H1 (cell line): Measurements from ENCODE around the gene LDLRAD3. TPM values are rescaled to one million over a fixed set of nuclear protein-coding genes. Genes with fewer than 3 reads are reported as not detected.

Source experiments
- CTCF ChIA-PET: fragments of 300-600 bp; sonication (Branson Sonifier 250); formaldehyde crosslinking; loops from one replicate; lab custom pipeline; 2021; ENCODE audit not compliant: partially characterized antibody; lab: Charles Lee
- POLR2A ChIA-PET: fragments of 300-600 bp; sonication (Branson Sonifier 250); formaldehyde crosslinking; loops from one replicate; lab custom pipeline; 2021; ENCODE audit warnings: inconsistent platforms; ENCODE audit not compliant: partially characterized antibody; lab: Charles Lee
- DNase-seq, 2 experiments: peaks; one replicate each; pipeline versions ENCODE4 v3.0.0 to v3.0.0-alpha.2; 2010 to 2022; ENCODE audit warnings: low spot score in 2 of 2, low read depth in 1 of 2, mixed read lengths in 1 of 2
- FAIRE-seq: peaks from 2 replicates; lab custom pipeline; 2011; peaks lifted over from hg19 to GRCh38; lab: Jason Lieb, UNC
- H2AFZ ChIP-seq: 2 replicates; pipeline ENCODE4 v1.8.1; 2012; ENCODE audit warnings: low read length, inconsistent platforms
- H2AK5ac ChIP-seq: 2 replicates; pipeline ENCODE4 v1.6.1; 2013; ENCODE audit warnings: low read depth, low read length
- H2BK120ac ChIP-seq: replicated peaks from 2 replicates; pipeline ENCODE3; 2013; ENCODE audit warnings: low read depth, low read length, inconsistent platforms
- H2BK12ac ChIP-seq: 2 replicates; pipeline ENCODE4 v1.6.1; 2013; ENCODE audit warnings: low read depth, low read length
- H2BK15ac ChIP-seq: 2 replicates; pipeline ENCODE4 v1.6.1; 2013; ENCODE audit warnings: low read length
- H2BK20ac ChIP-seq: 2 replicates; pipeline ENCODE4 v1.6.1; 2013; ENCODE audit warnings: low read length
- H2BK5ac ChIP-seq: 2 replicates; pipeline ENCODE4 v1.6.1; 2013; ENCODE audit warnings: low read depth, low read length
- H3K14ac ChIP-seq: 2 replicates; pipeline ENCODE4 v1.6.1; 2013; ENCODE audit warnings: inconsistent platforms; ENCODE audit not compliant: insufficient read length
- H3K18ac ChIP-seq: 2 replicates; pipeline ENCODE4 v1.6.1; 2013; ENCODE audit warnings: low read length; ENCODE audit errors: extremely low read depth
- H3K23ac ChIP-seq: 2 replicates; pipeline ENCODE4 v1.6.1; 2013; ENCODE audit warnings: inconsistent platforms; ENCODE audit not compliant: insufficient read length
- H3K23me2 ChIP-seq: 2 replicates; pipeline ENCODE4 v1.6.1; 2013; ENCODE audit warnings: low read depth, low read length
- H3K27ac ChIP-seq: 2 replicates; pipeline ENCODE4 v1.6.1; 2011; ENCODE audit warnings: low read depth, low read length, inconsistent platforms
- H3K27me3 ChIP-seq, 4 experiments: replicated peaks in 1 of 4; 1 replicate in 1 of 4; 2 replicates in 3 of 4; pipeline versions ENCODE4 v1.6.1 to v1.8.1; 2011 to 2013; ENCODE audit warnings: low read length in 3 of 4, mild to moderate bottlenecking in 3 of 4, inconsistent platforms in 2 of 4, mixed read lengths in 2 of 4, moderate library complexity in 1 of 4; ENCODE audit not compliant: control insufficient read depth in 3 of 4, insufficient read depth in 3 of 4; ENCODE audit errors: extremely low read depth in 1 of 4
- H3K36me3 ChIP-seq, 4 experiments: 2 replicates each; pipeline versions ENCODE4 v1.6.1 to v1.8.1; 2011 to 2013; ENCODE audit warnings: mild to moderate bottlenecking in 4 of 4, low read length in 3 of 4, moderate library complexity in 2 of 4, control low read depth in 1 of 4, inconsistent platforms in 1 of 4; ENCODE audit not compliant: insufficient read depth in 4 of 4, control insufficient read depth in 2 of 4
- H3K4ac ChIP-seq: replicated peaks from 2 replicates; pipeline ENCODE3; 2013; ENCODE audit warnings: low read length, low read depth, mixed read lengths, inconsistent platforms; ENCODE audit not compliant: insufficient read length
- H3K4me1 ChIP-seq, 4 experiments: replicated peaks in 1 of 4; 1 replicate in 1 of 4; 2 replicates in 3 of 4; pipeline versions ENCODE4 v1.6.1 to v1.8.1; 2011 to 2013; ENCODE audit warnings: low read length in 3 of 4, inconsistent platforms in 2 of 4, mixed read lengths in 1 of 4; ENCODE audit not compliant: insufficient read depth in 4 of 4, control insufficient read depth in 3 of 4
- H3K4me2 ChIP-seq, 2 experiments: 2 replicates each; pipeline versions ENCODE4 v1.6.1 to v1.8.1; 2011 to 2013; ENCODE audit warnings: low read depth in 2 of 2, low read length in 2 of 2, control low read depth in 1 of 2, inconsistent platforms in 1 of 2, mild to moderate bottlenecking in 1 of 2; ENCODE audit not compliant: insufficient read depth in 1 of 2
- H3K4me3 ChIP-seq, 4 experiments: fragments of 200-600, 300-600 bp in 1 of 4; sonication (generic), shearing (Covaris generic), sonication (Bioruptor Twin) in 1 of 4; 2 replicates each; pipeline versions ENCODE4 v1.5.1 to v1.8.1; 2011 to 2016; ENCODE audit warnings: low read length in 4 of 4, low read depth in 3 of 4, control low read depth in 2 of 4, inconsistent platforms in 2 of 4, mild to moderate bottlenecking in 2 of 4, mixed read lengths in 1 of 4, moderate library complexity in 1 of 4; ENCODE audit not compliant: insufficient read depth in 2 of 4; ENCODE audit errors: extremely low read depth in 1 of 4
- H3K56ac ChIP-seq: replicated peaks from 2 replicates; pipeline ENCODE3; 2013; ENCODE audit warnings: low read depth, mild to moderate bottlenecking, mixed read lengths, low read length, inconsistent platforms; ENCODE audit not compliant: insufficient read length
- H3K79me1 ChIP-seq: 2 replicates; pipeline ENCODE4 v1.6.1; 2013; ENCODE audit warnings: low read depth, low read length, control low read depth
- H3K79me2 ChIP-seq, 2 experiments: 2 replicates each; pipeline versions ENCODE4 v1.6.1 to v1.8.1; 2012 to 2013; ENCODE audit warnings: low read length in 2 of 2, mild to moderate bottlenecking in 2 of 2, inconsistent platforms in 1 of 2; ENCODE audit not compliant: insufficient read depth in 2 of 2, control insufficient read depth in 1 of 2
- H3K9ac ChIP-seq, 4 experiments: replicated peaks in 1 of 4; 1 replicate in 1 of 4; 2 replicates in 3 of 4; pipeline versions ENCODE4 v1.6.1 to v1.8.1; 2011 to 2013; ENCODE audit warnings: low read depth in 3 of 4, low read length in 3 of 4, control low read depth in 2 of 4, mild to moderate bottlenecking in 2 of 4, moderate library complexity in 2 of 4, inconsistent platforms in 1 of 4; ENCODE audit errors: extremely low read depth in 1 of 4
- H3K9me3 ChIP-seq, 2 experiments: 2 replicates each; pipeline versions ENCODE4 v1.6.1 to v1.8.1; 2012 to 2013; ENCODE audit warnings: mild to moderate bottlenecking in 2 of 2, moderate library complexity in 2 of 2, control low read depth in 1 of 2, inconsistent platforms in 1 of 2, low read depth in 1 of 2, low read length in 1 of 2, mixed read lengths in 1 of 2; ENCODE audit not compliant: insufficient read depth in 2 of 2
- H4K20me1 ChIP-seq, 2 experiments: replicated peaks in 1 of 2; 2 replicates each; pipeline versions ENCODE3 to v1.8.1; 2011 to 2013; ENCODE audit warnings: inconsistent platforms in 2 of 2, low read length in 2 of 2, mild to moderate bottlenecking in 1 of 2; ENCODE audit not compliant: insufficient read depth in 2 of 2, control insufficient read depth in 1 of 2
- H4K5ac ChIP-seq: 2 replicates; pipeline ENCODE4 v1.6.1; 2013; ENCODE audit warnings: low read length, low read depth, mixed read lengths, inconsistent platforms; ENCODE audit not compliant: insufficient read length
- H4K8ac ChIP-seq: 2 replicates; pipeline ENCODE4 v1.8.0; 2013; ENCODE audit warnings: mild to moderate bottlenecking, moderate library complexity, low read length, inconsistent platforms; ENCODE audit not compliant: insufficient read depth; ENCODE audit errors: extremely low read depth
- H4K91ac ChIP-seq: replicated peaks from 2 replicates; pipeline ENCODE3; 2013; ENCODE audit warnings: low read length, mixed read lengths, inconsistent platforms; ENCODE audit not compliant: insufficient read length
- CREB1 ChIP-seq: IDR thresholded peaks from 2 replicates; pipeline ENCODE4 v1.6.1; 2012; ENCODE audit warnings: inconsistent platforms
- EGR1 ChIP-seq: IDR thresholded peaks from 2 replicates; pipeline ENCODE4 v1.6.1; 2011; ENCODE audit warnings: low read depth, low read length, borderline replicate concordance
- JUN ChIP-seq: IDR thresholded peaks from 2 replicates; pipeline ENCODE4 v1.6.1; 2011; ENCODE audit warnings: low read depth, mild to moderate bottlenecking, improper control_type of control experiment, low read length
- NANOG ChIP-seq: IDR thresholded peaks from 2 replicates; pipeline ENCODE4 v1.6.1; 2011; ENCODE audit warnings: low read length, low read depth, mild to moderate bottlenecking, inconsistent platforms; ENCODE audit not compliant: insufficient read depth, poor library complexity, severe bottlenecking
- RNF2 ChIP-seq: fragments of 200-900, 300-1000 bp; sonication (generic); IDR thresholded peaks from 2 replicates; pipeline ENCODE4 v1.7.1; 2016; ENCODE audit warnings: borderline replicate concordance, low read depth, mild to moderate bottlenecking, antibody characterized with exemption, low read length; ENCODE audit not compliant: poor library complexity, severe bottlenecking; ENCODE audit errors: missing control alignments
- SP2 ChIP-seq: IDR thresholded peaks from 2 replicates; pipeline ENCODE4 v1.6.1; 2012; ENCODE audit warnings: mild to moderate bottlenecking, low read length, inconsistent platforms
- SP4 ChIP-seq: IDR thresholded peaks from 2 replicates; pipeline ENCODE4 v1.6.1; 2012; ENCODE audit warnings: low read length, inconsistent platforms
- WGBS, 2 experiments: shearing (Covaris generic) in 1 of 2; methylation state at CpG; one replicate each; pipeline versions ENCODE4 v1.1.6 to v1.1.7; 2013 to 2015; ENCODE audit warnings: low lambda C conversion rate in 2 of 2, mixed read lengths in 2 of 2, inconsistent platforms in 1 of 2, low coverage in 1 of 2, missing lambda C conversion rate in 1 of 2; ENCODE audit not compliant: insufficient replicate concordance in 2 of 2, insufficient coverage in 1 of 2, insufficient read length in 1 of 2; ENCODE audit errors: extremely low coverage in 1 of 2, missing lambda C conversion rate in 1 of 2; 5-methylcytosine and 5-hydroxymethylcytosine counted together
- polyA plus RNA-seq, 7 experiments: library from polyadenylated mRNA; depleted of rRNA in 3 of 7; stranded (reverse) in 5 of 7; unstranded in 2 of 7; fragments of >200 nt in 5 of 7; fragments of 200-250 nt in 2 of 7; gene quantifications; 1 replicate in 5 of 7; 2 replicates in 1 of 7; 4 replicates in 1 of 7; pipeline versions ENCODE4 v1.2.1 to v1.2.3, GENCODE V29; 2011 to 2013; ENCODE audit warnings: missing spikeins in 2 of 7, mixed read lengths in 2 of 7
- total RNA-seq: library from RNA; stranded (reverse); fragmentation: NEBNext Ultra II Directional; extraction: Animal tissue kit (Norgen Biotek cat#: 25700); gene quantifications from 2 replicates; pipeline ENCODE4 v1.2.1, GENCODE V29; 2021
- TF ChIP-seq, protein P1 (sequence below): IDR thresholded peaks from 2 replicates; pipeline ENCODE4 v1.6.1; 2012; ENCODE audit warnings: low read length, inconsistent platforms

Gene LDLRAD3
- total and polyA plus RNA-seq, 2 of the 8 experiments (the other 6 are each of a cell fraction or from before 2014, with no cell fraction given), result 18.6 to 22.8 TPM

DNA sequence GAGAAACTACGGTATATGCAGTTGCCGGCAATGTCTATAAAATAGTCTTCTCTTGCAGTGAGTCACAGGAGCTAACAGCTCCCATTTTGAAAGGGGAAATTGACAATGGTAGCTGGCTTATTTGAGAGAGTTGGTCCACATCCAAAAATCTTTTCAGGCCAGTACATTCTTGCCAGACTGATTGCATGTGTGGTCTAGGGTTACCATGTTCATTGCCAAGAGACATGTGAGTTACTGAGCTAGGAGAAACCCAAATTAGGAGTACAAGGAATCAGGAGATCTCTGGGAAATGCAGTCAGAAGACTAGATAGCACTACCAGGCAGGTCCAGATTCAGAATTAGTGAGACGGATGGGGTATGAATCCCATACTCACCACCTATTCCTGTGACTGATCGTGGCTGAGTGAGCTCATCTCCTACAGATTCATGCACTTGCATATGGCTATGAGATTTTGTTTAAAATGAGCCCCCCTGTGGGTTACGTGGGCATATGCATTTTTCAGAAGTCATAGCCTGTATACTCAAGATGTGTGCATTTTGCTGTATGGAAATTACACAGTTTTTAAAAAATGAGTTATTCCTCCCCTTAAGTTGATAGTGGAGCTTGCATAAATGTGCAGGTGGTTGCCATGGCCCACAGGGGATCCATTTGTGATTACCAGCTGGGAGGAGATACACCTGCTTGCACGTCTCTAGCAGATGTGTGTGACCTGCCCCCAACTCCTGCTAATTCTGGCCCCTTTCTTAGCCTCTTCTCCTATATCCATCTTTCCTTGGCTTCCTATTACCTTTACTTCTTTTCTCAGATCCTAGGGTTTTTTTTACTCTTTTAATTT lies 242.7 kb downstream of the LDLRAD3 start:
- no peak overlapping the region for H3K9ac ChIP-seq
- H3K23ac ChIP-seq, result no peak overlapping the region
- no peak overlapping the region for H3K14ac ChIP-seq
- H3K79me1 ChIP-seq, result no peaks in the 10 kb centered on the region
- ChIA-PET CTCF (interaction anchor here (1.3 kb wide), 1 partner anchor 27 kb away, joined by 3 read pairs; no protein-coding TSS in a partner anchor), POLR2A (no interaction called here)
- no peak overlapping the region for H4K91ac ChIP-seq
- no peaks in the 10 kb centered on the region for H3K79me2 ChIP-seq
- H3K4me3 ChIP-seq, result no peak overlapping the region
- no peak overlapping the region for H3K56ac ChIP-seq
- H3K4ac ChIP-seq, result no peak overlapping the region
- H4K20me1 ChIP-seq, result no peaks in the 10 kb centered on the region
- no peaks in the 10 kb centered on the region for H3K27me3 ChIP-seq
- no peaks in the 10 kb centered on the region for H3K4me1 ChIP-seq
- no peaks in the 10 kb centered on the region for H3K23me2 ChIP-seq
- no peak overlapping the region for H2AFZ ChIP-seq
- no peak overlapping the region for H2AK5ac ChIP-seq
- no peak overlapping the region for H4K8ac ChIP-seq
- no peak overlapping the region for H3K4me2 ChIP-seq
- H3K18ac ChIP-seq, result no peak overlapping the region
- no peak overlapping the region for H2BK120ac ChIP-seq
- no peak for DNase-seq
- TF ChIP-seq EGR1 (no peak), RNF2 (no peak), SP4 (no peak), JUN (no peak), CREB1 (no peak), SP2 (no peak), NANOG (no peak)
- TF ChIP-seq, protein P1, sequence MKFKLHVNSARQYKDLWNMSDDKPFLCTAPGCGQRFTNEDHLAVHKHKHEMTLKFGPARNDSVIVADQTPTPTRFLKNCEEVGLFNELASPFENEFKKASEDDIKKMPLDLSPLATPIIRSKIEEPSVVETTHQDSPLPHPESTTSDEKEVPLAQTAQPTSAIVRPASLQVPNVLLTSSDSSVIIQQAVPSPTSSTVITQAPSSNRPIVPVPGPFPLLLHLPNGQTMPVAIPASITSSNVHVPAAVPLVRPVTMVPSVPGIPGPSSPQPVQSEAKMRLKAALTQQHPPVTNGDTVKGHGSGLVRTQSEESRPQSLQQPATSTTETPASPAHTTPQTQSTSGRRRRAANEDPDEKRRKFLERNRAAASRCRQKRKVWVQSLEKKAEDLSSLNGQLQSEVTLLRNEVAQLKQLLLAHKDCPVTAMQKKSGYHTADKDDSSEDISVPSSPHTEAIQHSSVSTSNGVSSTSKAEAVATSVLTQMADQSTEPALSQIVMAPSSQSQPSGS, result no peak
- TF ChIP-seq, all 59 proteins: peak for 0
- no peak overlapping the region for H2BK12ac ChIP-seq
- H3K9me3 ChIP-seq, result 0 out of 4 replicates have a peak, but pooled peaks cover 0 to 2% of the 10 kb centered on the region in 2 experiments
- H3K36me3 ChIP-seq, result no peaks in the 10 kb centered on the region
- no peak overlapping the region for H2BK15ac ChIP-seq
- 84% methylated on average over 6 of the region's 6 CpGs; no CpG with 5 or more reads in 1 of the 2 experiments for WGBS, 2 experiments
- H2BK20ac ChIP-seq, result no peak overlapping the region
- H4K5ac ChIP-seq, result no peak overlapping the region
- no peak for FAIRE-seq
- no peak overlapping the region for H2BK5ac ChIP-seq
- H3K27ac ChIP-seq, result no peak overlapping the region
